Uterus (tissue), 4 donors: ENCODE data around the gene HSFX2. TPM values are rescaled to one million over a fixed set of nuclear protein-coding genes. Genes with fewer than 3 reads are reported as not detected.
"Not testable (repeated sequence)": the region's sequence is repeated elsewhere in the genome, so short reads cannot be mapped to it uniquely, and the experiment has no call there.

ENCODE experiments used
- DNase-seq, 2 donors: peaks; one replicate each; pipeline ENCODE4 v3.0.0-alpha.2; 2019 to 2020
- H3K27ac ChIP-seq, 2 donors: fragments of 200-600 bp; sonication (generic); 1 replicate in 1 of 2; 2 replicates in 1 of 2; pipeline ENCODE4 v1.5.1; 2016 to 2018
- H3K27me3 ChIP-seq, 2 donors: fragments of 200-600 bp; sonication (generic); one replicate each; pipeline ENCODE4 v1.5.1; 2018 to 2019; ENCODE audit warnings: control low read depth in 1 of 2
- H3K36me3 ChIP-seq, 2 donors: fragments of 200-600 bp; sonication (generic); one replicate each; pipeline ENCODE4 v1.5.1; 2019; ENCODE audit warnings: control low read depth in 1 of 2
- H3K4me1 ChIP-seq, 2 donors: fragments of 200-600 bp; sonication (generic); one replicate each; pipeline ENCODE4 v1.5.1; 2018 to 2019; ENCODE audit warnings: control low read depth in 1 of 2
- H3K4me3 ChIP-seq, 2 donors: fragments of 200-600 bp; sonication (generic); 1 replicate in 1 of 2; 2 replicates in 1 of 2; pipeline ENCODE4 v1.5.1; 2018 to 2019; ENCODE audit warnings: mild to moderate bottlenecking in 1 of 2
- H3K9me3 ChIP-seq, 2 donors: fragments of 200-600 bp; sonication (generic); one replicate each; pipeline ENCODE4 v1.5.1; 2019; ENCODE audit warnings: control low read depth in 1 of 2
- CTCF ChIP-seq, 4 experiments: fragments of 200-600 bp in 2 of 4; fragments of 450-650 bp in 2 of 4; sonication (generic) in 2 of 4; IDR thresholded peaks; one replicate each; pipeline ENCODE4 v1.5.1; 2016 to 2019; ENCODE audit warnings: antibody characterized with exemption in 4 of 4, mild to moderate bottlenecking in 2 of 4, moderate library complexity in 1 of 4
- POLR2A ChIP-seq, 2 donors: fragments of 450-650 bp; IDR thresholded peaks; one replicate each; pipeline ENCODE4 v1.6.1; 2016; ENCODE audit warnings: antibody characterized with exemption in 2 of 2, mild to moderate bottlenecking in 1 of 2, moderate library complexity in 1 of 2
- intact Hi-C: fragments of 100-400 bp; cut with DNase I; formaldehyde crosslinking; loops from one replicate; pipeline ENCODE4 v1.15.1; 2023; ENCODE audit warnings: low total_unique reads
- total RNA-seq, 4 donors: library from RNA; depleted of rRNA in 3 of 4; stranded (reverse); fragments of >200 nt in 3 of 4; gene quantifications; one replicate each; pipeline versions ENCODE4 v1.1.0 to v1.2.4, GENCODE V29; 2014 to 2023
- donor health status: DM: yes; HTN: yes; CAD: no.

The HSFX2 gene
- total RNA-seq, 4 donors from 2014 or later, result not detected

- Histone ChIP-seq H3K27ac (no peak overlapping the region), H3K27me3 (no peaks in the 10 kb centered on the region), H3K4me1 (no peaks in the 10 kb centered on the region), H3K4me3 (no peak overlapping the region), H3K36me3 (no peaks in the 10 kb centered on the region), H3K9me3 (no peaks in the 10 kb centered on the region)
- TF ChIP-seq CTCF (IDR thresholded peaks at IDR 0.05) (no peak), POLR2A (IDR thresholded peaks at IDR 0.05) (no peak)
- intact Hi-C loops, result no loop called here
- no peak for DNase-seq
Observed at GRCh38 chrX:149567621-149568417, 27.3 kb downstream of the HSFX2 start.

GRCh38 chrX:149563359-149563758 lies 31.8 kb downstream of the HSFX2 start:
- Histone ChIP-seq H3K36me3 (no peaks in the 10 kb centered on the region), H3K27me3 (no peaks in the 10 kb centered on the region), H3K9me3 (no peaks in the 10 kb centered on the region), H3K27ac (no peak overlapping the region), H3K4me1 (no peaks in the 10 kb centered on the region), H3K4me3 (no peak overlapping the region)
- TF ChIP-seq CTCF (IDR thresholded peaks at IDR 0.05) (no peak), POLR2A (IDR thresholded peaks at IDR 0.05) (no peak)
- intact Hi-C loops, result no loop called here
- no peak for DNase-seq

- H3K4me1 ChIP-seq, H3K27me3 ChIP-seq, DNase-seq, H3K9me3 ChIP-seq, H3K27ac ChIP-seq, intact Hi-C loops, H3K36me3 ChIP-seq, H3K4me3 ChIP-seq: not testable (repeated sequence)
Observed at GRCh38 chrX:149555251-149555650, 39.9 kb downstream of the HSFX2 start.

GRCh38 chrX:149551939-149552248 lies 43.2 kb downstream of the HSFX2 start:
- H3K4me1 ChIP-seq, DNase-seq, H3K27me3 ChIP-seq, H3K4me3 ChIP-seq, H3K9me3 ChIP-seq, H3K27ac ChIP-seq, H3K36me3 ChIP-seq, intact Hi-C loops: not testable (repeated sequence)

GRCh38 chrX:149551245-149551938 lies 43.7 kb downstream of the HSFX2 start:
- DNase-seq, H3K36me3 ChIP-seq, intact Hi-C loops, H3K27me3 ChIP-seq, H3K4me3 ChIP-seq, H3K27ac ChIP-seq, H3K4me1 ChIP-seq, H3K9me3 ChIP-seq: not testable (repeated sequence)

- H3K9me3 ChIP-seq, H3K4me3 ChIP-seq, intact Hi-C loops, H3K4me1 ChIP-seq, H3K27me3 ChIP-seq, DNase-seq, H3K27ac ChIP-seq, H3K36me3 ChIP-seq: not testable (repeated sequence)
Observed at GRCh38 chrX:149550454-149550853, 44.7 kb downstream of the HSFX2 start.

GRCh38 chrX:149549701-149550100 lies 45.4 kb downstream of the HSFX2 start, which contains the start of gene HSFX3:
Gene HSFX3, minus strand, starts transcription at chrX:149549924. Its CDS starts 72 bp downstream, at chrX:149549852.
- H3K36me3 ChIP-seq, intact Hi-C loops, H3K4me1 ChIP-seq, H3K27me3 ChIP-seq, DNase-seq, H3K9me3 ChIP-seq, H3K27ac ChIP-seq, H3K4me3 ChIP-seq: not testable (repeated sequence)

GRCh38 chrX:149547782-149548181 lies 47.3 kb downstream of the HSFX2 start:
- H3K27me3 ChIP-seq, H3K27ac ChIP-seq, intact Hi-C loops, H3K4me1 ChIP-seq, H3K4me3 ChIP-seq, H3K36me3 ChIP-seq, H3K9me3 ChIP-seq, DNase-seq: not testable (repeated sequence)

GRCh38 chrX:149546962-149547361 lies 48.2 kb downstream of the HSFX2 start:
- H3K27me3 ChIP-seq, intact Hi-C loops, H3K9me3 ChIP-seq, H3K27ac ChIP-seq, H3K4me1 ChIP-seq, H3K36me3 ChIP-seq, DNase-seq, H3K4me3 ChIP-seq: not testable (repeated sequence)

GRCh38 chrX:149545545-149546543 lies 49.3 kb downstream of the HSFX2 start:
- DNase-seq, H3K36me3 ChIP-seq, H3K9me3 ChIP-seq, H3K4me1 ChIP-seq, H3K27me3 ChIP-seq, H3K4me3 ChIP-seq, H3K27ac ChIP-seq, intact Hi-C loops: not testable (repeated sequence)
